HG02973 (cell line): ENCODE measurements around the gene TRIM28.
"Not testable (repeated sequence)": the region's sequence is repeated elsewhere in the genome, so short reads cannot be mapped to it uniquely, and the experiment has no call there.

Experiments
- ATAC-seq: cut with Tn5 transposase; IDR thresholded peaks from one replicate; pipeline ENCODE4 v1.9.1; 2021; ENCODE audit warnings: moderate library complexity; ENCODE audit not compliant: unreplicated experiment

TRIM28 gene

GRCh38 chr19:58543826-58544590 is at the start of gene TRIM28:
Gene TRIM28 (plus strand): TSS chr19:58544064. CDS start chr19:58544758, 694 bp downstream.
- ATAC-seq = peak; percentile 66

GRCh38 chr19:58497634-58498170 is 46.2 kb upstream of the TRIM28 start:
- ATAC-seq = no peak

DNA sequence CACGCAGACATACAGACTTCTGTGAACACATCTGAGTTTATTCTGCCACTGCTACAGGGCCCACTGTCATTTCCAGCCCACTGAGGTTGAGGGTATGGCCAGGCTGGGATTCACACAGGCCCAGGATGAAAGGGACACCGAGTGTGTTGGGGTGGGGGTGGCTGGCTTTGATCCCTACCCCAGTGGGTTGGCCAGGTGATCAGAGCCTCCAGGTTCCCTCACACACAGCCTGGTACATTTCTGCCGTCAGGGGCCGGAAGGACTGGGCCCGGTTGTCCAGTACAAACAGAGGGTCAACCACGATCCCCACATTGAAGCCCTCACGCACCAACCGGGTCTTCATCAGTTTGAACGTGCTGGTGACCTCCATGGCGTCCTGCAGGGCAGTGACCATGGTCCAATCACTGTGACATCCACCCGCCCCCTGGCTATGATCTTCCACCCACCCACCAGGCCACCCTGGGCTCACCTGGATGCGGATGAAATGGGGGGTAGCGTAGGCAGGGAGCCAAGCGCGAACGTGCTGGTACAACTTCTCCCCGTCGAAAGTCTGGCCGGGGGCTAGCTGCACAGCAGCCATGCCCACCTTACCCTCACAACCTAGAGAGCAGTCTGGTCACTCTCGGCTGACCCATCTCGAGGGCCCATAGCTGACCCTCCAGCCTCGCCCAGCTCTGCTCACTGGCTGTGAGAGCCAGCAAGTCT is 45.4 kb upstream of the TRIM28 start:
- ATAC-seq = no peak

GRCh38 chr19:58499021-58499927 is 44.6 kb upstream of the TRIM28 start:
- ATAC-seq = peak; percentile 85

GRCh38 chr19:58500242-58500641 is 43.6 kb upstream of the TRIM28 start:
- no peak for ATAC-seq

- ATAC-seq = not testable (repeated sequence)
Observed at GRCh38 chr19:58507602-58508223, 36.2 kb upstream of the TRIM28 start.

- no peak for ATAC-seq
Observed at GRCh38 chr19:58509731-58510083, 34.2 kb upstream of the TRIM28 start.

DNA sequence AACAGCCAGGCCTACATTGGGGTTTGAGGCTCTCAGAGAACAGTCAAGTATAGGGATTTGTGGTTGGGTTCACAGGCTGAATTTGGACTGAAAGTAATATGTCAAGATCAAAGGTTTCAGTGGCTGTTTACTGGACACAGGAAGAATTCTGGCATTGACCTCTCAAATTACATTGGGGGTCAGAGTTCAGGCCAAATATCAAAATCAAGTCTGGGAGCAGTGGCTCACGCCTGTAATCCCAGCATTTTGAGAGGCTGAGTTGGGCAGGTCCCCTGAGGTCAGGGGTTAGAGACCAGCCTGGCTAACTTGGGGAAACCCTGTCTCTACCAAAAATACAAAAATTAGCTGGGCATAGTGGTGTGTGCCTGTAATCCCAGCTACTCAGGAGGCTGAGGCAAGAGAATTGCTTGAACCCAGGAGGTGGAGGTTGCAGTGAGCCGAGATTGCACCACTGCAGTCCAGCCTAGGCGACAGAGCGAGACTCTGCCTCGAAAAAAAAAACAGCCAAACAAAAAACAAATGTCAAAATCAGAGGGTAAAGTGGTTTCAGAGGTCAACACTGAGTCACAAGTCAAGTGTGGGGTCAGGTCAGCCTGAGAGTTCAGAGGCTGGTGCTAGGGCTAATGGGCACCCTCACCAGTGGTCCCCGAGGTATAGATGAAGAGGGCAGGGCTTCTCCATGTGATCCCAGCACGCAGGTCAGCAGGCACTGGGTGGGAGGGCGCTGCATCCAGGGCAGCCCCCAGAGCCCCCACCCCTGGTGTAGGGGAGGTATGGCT is 33.6 kb upstream of the TRIM28 start:
- ATAC-seq = no peak

- ATAC-seq = no peak
Observed at GRCh38 chr19:58511353-58512208, 32.3 kb upstream of the TRIM28 start, which contains the start of gene SLC27A5. Gene SLC27A5 (minus strand): TSS chr19:58511992. CDS start chr19:58511955, 37 bp downstream.

- ATAC-seq = no peak
Observed at GRCh38 chr19:58513213-58513693, 30.6 kb upstream of the TRIM28 start.

- peak; percentile 50 for ATAC-seq
Observed at GRCh38 chr19:58513694-58514563, 29.9 kb upstream of the TRIM28 start.

DNA sequence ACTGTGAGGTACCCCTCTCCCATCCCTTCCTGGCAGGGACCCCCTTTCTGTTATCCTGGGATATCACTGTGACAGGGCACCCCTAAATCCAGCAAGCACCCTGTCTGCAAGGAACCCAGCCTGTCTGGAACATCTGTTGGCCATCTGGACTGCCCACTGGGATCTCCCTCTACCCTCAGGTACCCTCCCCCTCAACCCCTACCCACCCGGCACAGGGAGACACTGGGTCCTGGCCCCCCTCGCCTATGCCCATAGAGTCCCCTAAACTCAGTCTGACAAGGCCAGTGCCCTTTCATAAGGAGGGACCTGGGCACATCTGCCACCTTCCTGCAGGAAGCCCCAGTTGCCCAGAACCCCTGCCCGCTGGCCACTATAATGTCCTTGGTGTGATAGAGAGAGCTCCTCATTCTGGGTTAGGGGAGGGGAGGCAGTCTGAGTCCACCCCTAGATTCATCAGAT is 29.3 kb upstream of the TRIM28 start:
- no peak for ATAC-seq

- ATAC-seq = no peak
Observed at GRCh38 chr19:58515259-58515658, 28.6 kb upstream of the TRIM28 start.

- no peak for ATAC-seq
Observed at GRCh38 chr19:58516246-58516836, 27.5 kb upstream of the TRIM28 start.

DNA sequence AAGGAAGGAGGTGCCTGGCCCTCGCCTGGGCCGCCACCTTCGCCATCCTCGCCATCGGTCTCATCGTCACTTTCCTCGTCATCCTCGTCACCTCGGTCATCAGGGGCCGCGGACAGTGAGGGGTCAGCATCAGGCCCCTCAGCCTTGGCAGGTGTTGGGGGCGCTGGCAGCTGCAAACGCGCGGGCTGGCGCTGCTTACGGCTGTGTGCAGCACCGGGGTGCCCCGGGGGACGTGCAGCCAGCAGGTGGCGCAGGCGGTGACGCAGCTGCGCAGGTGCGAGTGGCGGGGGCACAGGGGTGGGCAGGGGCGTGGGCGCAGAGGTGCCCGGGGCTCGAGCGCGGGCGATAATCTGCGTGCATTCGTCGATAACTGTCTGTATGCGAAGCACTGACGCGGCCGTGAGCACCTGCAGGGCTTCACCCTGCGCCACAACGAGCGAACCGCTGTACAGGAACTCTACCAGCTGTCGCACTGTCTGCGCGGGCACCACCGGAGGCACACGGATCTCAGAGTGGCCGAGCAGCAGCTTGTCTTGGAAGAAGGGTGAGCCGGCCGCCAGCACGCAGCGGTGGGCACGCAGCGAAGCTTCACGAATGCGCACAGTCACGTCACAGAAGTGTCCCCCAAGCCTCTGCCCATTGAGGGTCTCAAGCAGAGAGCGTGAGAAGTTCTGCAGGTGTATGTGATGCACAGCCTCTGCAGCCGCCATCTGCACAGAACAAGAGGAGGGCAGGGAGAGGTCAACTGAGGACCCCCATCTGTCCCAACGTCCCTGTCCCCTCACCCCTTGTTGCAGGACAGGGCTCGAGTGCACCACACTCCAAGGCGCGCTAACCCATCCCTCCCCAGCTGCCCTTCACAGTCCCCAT is 26.7 kb upstream of the TRIM28 start:
- no peak for ATAC-seq
